ENCODE results near the gene BTBD18. TPM values are rescaled to one million over a fixed set of nuclear protein-coding genes. Genes with fewer than 3 reads are reported as not detected.
A peak's percentile ranks its signal among the peaks of the same experiment; 100 is the strongest.

BTBD18 gene
- total RNA-seq, 6 experiments from 2014 or later: not detected

- peak within 1 kb of the TSS; percentile 99 for H3K27ac Mint-ChIP-seq
- no peaks in the 10 kb centered on the region for H3K9me3 Mint-ChIP-seq
- H3K4me1 Mint-ChIP-seq (ENCODE audit: low read depth): peaks cover 38% of the 10 kb centered on the region
- TF ChIP-seq CTCF (IDR thresholded peaks at IDR 0.05): no peak
- no peaks in the 10 kb centered on the region for H3K27me3 Mint-ChIP-seq (ENCODE audit: insufficient read depth)
- H3K36me3 Mint-ChIP-seq (ENCODE audit: low read depth): peaks cover 15% of the 10 kb centered on the region
- peak within 1 kb of the TSS; percentile 100 for H3K4me3 Mint-ChIP-seq
- peak; percentile 96 for DNase-seq
Observed at GRCh38 chr11:57761301-57762234, 9.9 kb upstream of the BTBD18 start, which contains the start of gene CTNND1. CTNND1 (plus strand) TSS chr11:57761802; CDS start chr11:57791479, 29,677 bp downstream.

GRCh38 chr11:57758174-57758573 is 6.6 kb upstream of the BTBD18 start:
- TF ChIP-seq CTCF (IDR thresholded peaks at IDR 0.05): no peak
- H3K4me3 Mint-ChIP-seq: no peak overlapping the region
- H3K27ac Mint-ChIP-seq: no peak overlapping the region
- no peak for DNase-seq
- H3K9me3 Mint-ChIP-seq: no peaks in the 10 kb centered on the region
- no peaks in the 10 kb centered on the region for H3K27me3 Mint-ChIP-seq (ENCODE audit: insufficient read depth)
- H3K4me1 Mint-ChIP-seq (ENCODE audit: low read depth): peaks cover 6% of the 10 kb centered on the region
- peaks cover 12% of the 10 kb centered on the region for H3K36me3 Mint-ChIP-seq (ENCODE audit: low read depth)

- Mint-ChIP-seq H3K27ac (no peak overlapping the region), H3K36me3 (ENCODE audit: low read depth) (peaks cover 4% of the 10 kb centered on the region; the same call in 1 of the 2 replicates)
Observed at GRCh38 chr11:57752954-57753353, 1.3 kb upstream of the BTBD18 start.

GRCh38 chr11:57751176-57751575 is 443 bp downstream of the BTBD18 start:
- no peak overlapping the region for H3K27ac Mint-ChIP-seq
- no peaks in the 10 kb centered on the region for H3K4me1 Mint-ChIP-seq (ENCODE audit: low read depth)
- no peaks in the 10 kb centered on the region; the same call in 1 of the 2 replicates for H3K27me3 Mint-ChIP-seq (ENCODE audit: insufficient read depth)
- peaks cover 4% of the 10 kb centered on the region; the same call in 1 of the 2 replicates for H3K36me3 Mint-ChIP-seq (ENCODE audit: low read depth)
- no peaks in the 10 kb centered on the region for H3K9me3 Mint-ChIP-seq
- no peak overlapping the region for H3K4me3 Mint-ChIP-seq
- TF ChIP-seq CTCF (IDR thresholded peaks at IDR 0.05): no peak
- no peak for DNase-seq

More at GRCh38 chr11:57752954-57753353, 1.3 kb upstream of the BTBD18 start:
- H3K9me3 Mint-ChIP-seq: no peaks in the 10 kb centered on the region
- no peaks in the 10 kb centered on the region for H3K4me1 Mint-ChIP-seq (ENCODE audit: low read depth)
- no peak overlapping the region for H3K4me3 Mint-ChIP-seq
- TF ChIP-seq CTCF (IDR thresholded peaks at IDR 0.05): no peak
- H3K27me3 Mint-ChIP-seq (ENCODE audit: insufficient read depth): no peaks in the 10 kb centered on the region; the same call in 1 of the 2 replicates
- no peak for DNase-seq

- TF ChIP-seq CTCF (IDR thresholded peaks at IDR 0.05): no peak
- Mint-ChIP-seq H3K4me3 (no peak overlapping the region), H3K9me3 (no peaks in the 10 kb centered on the region), H3K4me1 (ENCODE audit: low read depth) (peaks cover 10% of the 10 kb centered on the region), H3K36me3 (ENCODE audit: low read depth) (peaks cover 19% of the 10 kb centered on the region), H3K27ac (no peak overlapping the region), H3K27me3 (ENCODE audit: insufficient read depth) (peaks cover under 1% of the 10 kb centered on the region)
- DNase-seq: no peak
Observed at GRCh38 chr11:57746920-57747319, 4.7 kb downstream of the BTBD18 start.

All from HFFc6 (cell line).